Keratinocyte (primary cell): Measurements from ENCODE around the gene PTPRN2.

Experiments used
- EZH2 ChIP-seq: IDR thresholded peaks from one replicate; pipeline ENCODE4 v1.6.1; 2012; ENCODE audit warnings: inconsistent platforms, mild to moderate bottlenecking, low read length, moderate library complexity
- TF ChIP-seq, protein P1 (sequence below), 3 experiments: IDR thresholded peaks in 1 of 3; conservative IDR thresholded peaks in 1 of 3; optimal IDR thresholded peaks in 1 of 3; 2 replicates in 2 of 3; 3 replicates in 1 of 3; pipeline versions ENCODE3 to v1.5.1; 2011; ENCODE audit warnings: low read length in 3 of 3, mild to moderate bottlenecking in 3 of 3, moderate library complexity in 2 of 3, control low read depth in 1 of 3, inconsistent platforms in 1 of 3; ENCODE audit not compliant: insufficient read depth in 2 of 3; ENCODE audit errors: extremely low read depth in 1 of 3

DNA sequence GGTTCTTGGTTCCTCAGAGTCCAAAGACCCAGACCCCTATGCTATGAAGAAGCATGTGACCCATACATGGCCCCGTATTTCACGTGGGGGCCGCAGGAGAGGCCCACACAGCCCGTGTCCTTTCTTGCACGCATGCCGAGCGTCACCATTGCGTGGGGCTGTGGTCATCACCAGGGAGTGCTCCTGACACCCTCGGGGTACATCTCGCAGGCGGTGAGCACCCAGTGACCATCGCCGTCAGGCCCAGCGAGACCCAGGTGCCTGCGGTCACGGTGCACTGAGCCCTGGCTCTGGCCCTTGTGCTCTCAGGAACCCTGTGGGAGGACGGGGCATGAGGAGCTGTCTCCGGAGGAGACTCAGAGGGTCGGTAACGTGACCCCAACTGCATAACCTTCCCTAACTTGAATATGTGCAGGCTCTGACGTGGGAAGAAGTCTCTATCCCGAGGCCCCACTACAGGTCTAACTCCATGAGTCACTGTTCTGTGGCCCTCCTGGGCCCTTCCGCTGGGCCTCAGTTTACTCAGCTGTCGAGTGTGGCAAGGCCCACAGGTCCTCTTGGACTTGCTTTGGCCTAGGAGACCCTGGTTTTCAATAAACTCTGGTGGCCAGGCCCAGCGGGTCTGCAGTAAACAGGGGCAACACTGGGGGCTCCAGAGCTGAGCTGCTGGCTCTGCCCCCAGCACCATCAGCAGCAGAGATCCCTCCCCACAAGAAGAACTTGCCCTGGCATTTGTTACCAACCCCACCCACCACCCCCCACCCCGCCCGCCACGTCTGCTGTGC lies 503.9 kb downstream of the PTPRN2 start:
- TF ChIP-seq EZH2, result no peak
- TF ChIP-seq, protein P1, sequence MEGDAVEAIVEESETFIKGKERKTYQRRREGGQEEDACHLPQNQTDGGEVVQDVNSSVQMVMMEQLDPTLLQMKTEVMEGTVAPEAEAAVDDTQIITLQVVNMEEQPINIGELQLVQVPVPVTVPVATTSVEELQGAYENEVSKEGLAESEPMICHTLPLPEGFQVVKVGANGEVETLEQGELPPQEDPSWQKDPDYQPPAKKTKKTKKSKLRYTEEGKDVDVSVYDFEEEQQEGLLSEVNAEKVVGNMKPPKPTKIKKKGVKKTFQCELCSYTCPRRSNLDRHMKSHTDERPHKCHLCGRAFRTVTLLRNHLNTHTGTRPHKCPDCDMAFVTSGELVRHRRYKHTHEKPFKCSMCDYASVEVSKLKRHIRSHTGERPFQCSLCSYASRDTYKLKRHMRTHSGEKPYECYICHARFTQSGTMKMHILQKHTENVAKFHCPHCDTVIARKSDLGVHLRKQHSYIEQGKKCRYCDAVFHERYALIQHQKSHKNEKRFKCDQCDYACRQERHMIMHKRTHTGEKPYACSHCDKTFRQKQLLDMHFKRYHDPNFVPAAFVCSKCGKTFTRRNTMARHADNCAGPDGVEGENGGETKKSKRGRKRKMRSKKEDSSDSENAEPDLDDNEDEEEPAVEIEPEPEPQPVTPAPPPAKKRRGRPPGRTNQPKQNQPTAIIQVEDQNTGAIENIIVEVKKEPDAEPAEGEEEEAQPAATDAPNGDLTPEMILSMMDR (optimal IDR thresholded peaks at IDR 0.05 in 1 of 3, IDR thresholded peaks at IDR 0.05 in 1 of 3, conservative IDR thresholded peaks at IDR 0.05 in 1 of 3; ENCODE audit: extremely low read depth in 1 of 3, insufficient read depth in 2 of 3, low read length in 3 of 3), result no peak
